NCI-H2107 (cell line): ENCODE data around the gene SRBD1.

ENCODE experiments used
- DNase-seq: peaks from one replicate; lab custom pipeline; 2025; lab: John Stamatoyannopoulos, UW

The SRBD1 gene

GRCh38 chr2:45370369-45370768 is 240.7 kb downstream of the SRBD1 start:
- DNase-seq: no peak

GRCh38 chr2:45368792-45369191 is 242.3 kb downstream of the SRBD1 start:
- DNase-seq: no peak

GRCh38 chr2:45361666-45362065 is 249.4 kb downstream of the SRBD1 start:
- DNase-seq: no peak

GRCh38 chr2:45354776-45355175 is 256.3 kb downstream of the SRBD1 start:
- DNase-seq: no peak

GRCh38 chr2:45353879-45354278 is 257.2 kb downstream of the SRBD1 start:
- no peak for DNase-seq

- DNase-seq: no peak
Observed at GRCh38 chr2:45352506-45352905, 258.6 kb downstream of the SRBD1 start.

GRCh38 chr2:45345331-45346234 is 265.5 kb downstream of the SRBD1 start:
- no peak for DNase-seq

GRCh38 chr2:45344502-45344901 is 266.6 kb downstream of the SRBD1 start:
- DNase-seq: no peak

GRCh38 chr2:45344071-45344470 is 267.0 kb downstream of the SRBD1 start:
- DNase-seq: no peak

- no peak for DNase-seq
Observed at GRCh38 chr2:45343251-45344017, 267.6 kb downstream of the SRBD1 start.

- no peak for DNase-seq
Observed at GRCh38 chr2:45340318-45340717, 270.7 kb downstream of the SRBD1 start.

GRCh38 chr2:45339253-45339652 is 271.8 kb downstream of the SRBD1 start:
- DNase-seq: no peak
